Suprapubic skin (tissue), 3 donors: ENCODE data around the gene AKAP8.

Experiments
- CTCF ChIP-seq, 2 donors: fragments of 200-600 bp in 1 of 2; fragments of 450-650 bp in 1 of 2; sonication (generic) in 1 of 2; IDR thresholded peaks; one replicate each; pipeline ENCODE4 v1.5.1; 2016 to 2019; ENCODE audit warnings: antibody characterized with exemption in 2 of 2, mild to moderate bottlenecking in 1 of 2, moderate library complexity in 1 of 2
- POLR2A ChIP-seq, 2 donors: fragments of 450-650 bp; IDR thresholded peaks; one replicate each; pipeline ENCODE4 v1.6.1; 2017; ENCODE audit warnings: antibody characterized with exemption in 2 of 2, mild to moderate bottlenecking in 2 of 2, moderate library complexity in 2 of 2

GRCh38 chr19:15417699-15418098 lies 38.1 kb upstream of the AKAP8 start:
- no peak for TF ChIP-seq CTCF (IDR thresholded peaks at IDR 0.05)
- no peak for TF ChIP-seq POLR2A (IDR thresholded peaks at IDR 0.05)
